Measurements from ENCODE around the gene PRUNE2.

The PRUNE2 gene

DNA sequence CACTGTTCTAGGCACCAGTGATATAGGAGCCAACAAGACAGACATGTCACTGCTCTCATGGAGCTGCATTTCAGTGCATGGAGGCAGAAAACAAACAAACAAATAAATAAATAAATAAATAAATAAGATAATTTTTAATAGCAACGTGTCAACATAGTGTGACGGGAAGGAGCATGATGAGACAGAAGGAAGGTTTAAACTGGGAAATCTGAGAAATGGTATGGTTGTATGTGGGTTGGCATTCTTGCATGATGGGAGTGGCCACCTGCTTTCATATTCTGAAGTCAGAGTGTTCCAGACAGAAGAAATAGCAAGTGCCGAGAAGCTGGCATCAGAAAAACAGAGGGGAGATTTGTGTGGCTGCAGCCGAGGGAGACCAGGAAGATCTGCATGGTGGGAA, 141.8 kb downstream of the PRUNE2 start, which contains the start of gene PCA3:
Gene PCA3 (plus strand): TSS at position 301 of the 400 bp plus-strand sequence.
- no peak for TF ChIP-seq TAF1 (IDR thresholded peaks at IDR 0.05; ENCODE audit: borderline replicate concordance, insufficient read depth, low read length)
- no peak for TF ChIP-seq FOXP2 (optimal IDR thresholded peaks at IDR 0.05; ENCODE audit: borderline replicate concordance, extremely low read depth, extremely low read length, insufficient read depth)
- TF ChIP-seq SIN3A (IDR thresholded peaks at IDR 0.05; ENCODE audit: borderline replicate concordance, insufficient read depth, low read length): no peak
- no peak for TF ChIP-seq POLR2AphosphoS5 (IDR thresholded peaks at IDR 0.05; ENCODE audit: low read depth, low read length)
- no peak for TF ChIP-seq REST (IDR thresholded peaks at IDR 0.05; ENCODE audit: insufficient read depth in 1 of 2, low read depth in 2 of 2, low read length in 2 of 2)

GRCh38 chr9:76761448-76761847, 144.5 kb downstream of the PRUNE2 start:
- TF ChIP-seq FOXP2 (optimal IDR thresholded peaks at IDR 0.05; ENCODE audit: borderline replicate concordance, extremely low read depth, extremely low read length, insufficient read depth) (no peak), SIN3A (IDR thresholded peaks at IDR 0.05; ENCODE audit: borderline replicate concordance, insufficient read depth, low read length) (no peak), POLR2AphosphoS5 (IDR thresholded peaks at IDR 0.05; ENCODE audit: low read depth, low read length) (no peak), REST (IDR thresholded peaks at IDR 0.05; ENCODE audit: insufficient read depth in 1 of 2, low read depth in 2 of 2, low read length in 2 of 2) (no peak), TAF1 (IDR thresholded peaks at IDR 0.05; ENCODE audit: borderline replicate concordance, insufficient read depth, low read length) (no peak)

DNA sequence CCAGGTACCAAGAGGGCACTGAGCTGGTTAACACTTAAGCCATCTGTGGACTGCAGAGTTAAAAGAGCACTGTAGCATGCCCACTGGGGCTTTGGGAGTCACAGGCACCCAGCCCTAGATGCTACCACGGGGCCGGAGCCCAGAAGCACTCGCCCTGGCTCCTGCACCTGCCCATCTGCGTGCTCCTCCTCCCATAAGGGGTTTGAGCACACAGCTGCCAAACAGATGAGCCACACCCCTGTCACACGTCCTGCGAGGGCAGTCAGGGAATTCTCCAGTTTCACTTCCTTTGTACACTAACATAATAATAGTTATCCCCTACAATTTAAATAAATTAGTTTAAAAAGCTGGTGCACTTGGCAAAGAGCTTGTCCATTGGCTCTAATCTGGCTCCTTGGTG, 146.2 kb downstream of the PRUNE2 start:
- no peak for TF ChIP-seq FOXP2 (optimal IDR thresholded peaks at IDR 0.05; ENCODE audit: borderline replicate concordance, extremely low read depth, extremely low read length, insufficient read depth)
- no peak for TF ChIP-seq SIN3A (IDR thresholded peaks at IDR 0.05; ENCODE audit: borderline replicate concordance, insufficient read depth, low read length)
- no peak for TF ChIP-seq POLR2AphosphoS5 (IDR thresholded peaks at IDR 0.05; ENCODE audit: low read depth, low read length)
- TF ChIP-seq REST (IDR thresholded peaks at IDR 0.05; ENCODE audit: insufficient read depth in 1 of 2, low read depth in 2 of 2, low read length in 2 of 2): no peak
- no peak for TF ChIP-seq TAF1 (IDR thresholded peaks at IDR 0.05; ENCODE audit: borderline replicate concordance, insufficient read depth, low read length)

GRCh38 chr9:76758476-76758875, 147.4 kb downstream of the PRUNE2 start:
- TF ChIP-seq SIN3A (IDR thresholded peaks at IDR 0.05; ENCODE audit: borderline replicate concordance, insufficient read depth, low read length) (no peak), REST (IDR thresholded peaks at IDR 0.05; ENCODE audit: insufficient read depth in 1 of 2, low read depth in 2 of 2, low read length in 2 of 2) (no peak)
